ENCODE results near the gene LCN10.
"Not testable (repeated sequence)": the region's sequence is repeated elsewhere in the genome, so short reads cannot be mapped to it uniquely, and the experiment has no call there.

LCN10 gene

GRCh38 chr9:136707849-136708517 lies 34.8 kb downstream of the LCN10 start:
- Histone ChIP-seq H3K4me3 (ENCODE audit: low read length) (no peak overlapping the region), H3K4me1 (ENCODE audit: control insufficient read depth, insufficient read depth, low read length) (no peaks in the 10 kb centered on the region), H3K9ac (ENCODE audit: low read length) (no peak overlapping the region), H3K27ac (ENCODE audit: low read depth, low read length) (no peak overlapping the region), H3K36me3 (ENCODE audit: control insufficient read depth, insufficient read depth, low read length) (no peaks in the 10 kb centered on the region), H3K27me3 (ENCODE audit: control insufficient read depth, insufficient read depth, low read length) (peaks cover under 1% of the 10 kb centered on the region)

GRCh38 chr9:136707011-136707410 lies 35.7 kb downstream of the LCN10 start:
- Histone ChIP-seq H3K4me1 (ENCODE audit: control insufficient read depth, insufficient read depth, low read length) (no peaks in the 10 kb centered on the region), H3K9ac (ENCODE audit: low read length) (no peak overlapping the region), H3K27ac (ENCODE audit: low read depth, low read length) (no peak overlapping the region), H3K27me3 (ENCODE audit: control insufficient read depth, insufficient read depth, low read length) (no peaks in the 10 kb centered on the region), H3K4me3 (ENCODE audit: low read length) (no peak overlapping the region), H3K36me3 (ENCODE audit: control insufficient read depth, insufficient read depth, low read length) (no peaks in the 10 kb centered on the region)

GRCh38 chr9:136705564-136705963 lies 37.2 kb downstream of the LCN10 start:
- no peak overlapping the region for H3K27ac ChIP-seq (ENCODE audit: low read depth, low read length)
- no peaks in the 10 kb centered on the region for H3K36me3 ChIP-seq (ENCODE audit: control insufficient read depth, insufficient read depth, low read length)
- H3K9ac ChIP-seq (ENCODE audit: low read length) = no peak overlapping the region
- H3K4me1 ChIP-seq (ENCODE audit: control insufficient read depth, insufficient read depth, low read length) = no peaks in the 10 kb centered on the region
- H3K4me3 ChIP-seq (ENCODE audit: low read length) = no peak overlapping the region
- peaks cover 4% of the 10 kb centered on the region for H3K27me3 ChIP-seq (ENCODE audit: control insufficient read depth, insufficient read depth, low read length)

- not testable (repeated sequence) for H3K4me1 ChIP-seq (ENCODE audit: control insufficient read depth, insufficient read depth, low read length); H3K4me3 ChIP-seq (ENCODE audit: low read length); H3K27ac ChIP-seq (ENCODE audit: low read depth, low read length); H3K9ac ChIP-seq (ENCODE audit: low read length); H3K27me3 ChIP-seq (ENCODE audit: control insufficient read depth, insufficient read depth, low read length); H3K36me3 ChIP-seq (ENCODE audit: control insufficient read depth, insufficient read depth, low read length)
Observed at GRCh38 chr9:136704741-136705140, 38.0 kb downstream of the LCN10 start.

- H3K27ac ChIP-seq (ENCODE audit: low read depth, low read length) = no peak overlapping the region
- H3K4me3 ChIP-seq (ENCODE audit: low read length) = no peak overlapping the region
- peaks cover 4% of the 10 kb centered on the region for H3K27me3 ChIP-seq (ENCODE audit: control insufficient read depth, insufficient read depth, low read length)
Observed at GRCh38 chr9:136703276-136703860, 39.4 kb downstream of the LCN10 start.

GRCh38 chr9:136701668-136702053 lies 41.1 kb downstream of the LCN10 start:
- no peaks in the 10 kb centered on the region for H3K4me1 ChIP-seq (ENCODE audit: control insufficient read depth, insufficient read depth, low read length)
- H3K27me3 ChIP-seq (ENCODE audit: control insufficient read depth, insufficient read depth, low read length) = peaks cover 4% of the 10 kb centered on the region
- no peak overlapping the region for H3K4me3 ChIP-seq (ENCODE audit: low read length)
- no peaks in the 10 kb centered on the region for H3K36me3 ChIP-seq (ENCODE audit: control insufficient read depth, insufficient read depth, low read length)
- H3K9ac ChIP-seq (ENCODE audit: low read length) = no peak overlapping the region
- no peak overlapping the region for H3K27ac ChIP-seq (ENCODE audit: low read depth, low read length)

More at GRCh38 chr9:136703276-136703860, 39.4 kb downstream of the LCN10 start:
- no peaks in the 10 kb centered on the region for H3K4me1 ChIP-seq (ENCODE audit: control insufficient read depth, insufficient read depth, low read length)
- no peaks in the 10 kb centered on the region for H3K36me3 ChIP-seq (ENCODE audit: control insufficient read depth, insufficient read depth, low read length)
- H3K9ac ChIP-seq (ENCODE audit: low read length) = no peak overlapping the region

- Histone ChIP-seq H3K9ac (ENCODE audit: low read length) (no peak overlapping the region), H3K4me3 (ENCODE audit: low read length) (no peak overlapping the region), H3K4me1 (ENCODE audit: control insufficient read depth, insufficient read depth, low read length) (no peaks in the 10 kb centered on the region), H3K27me3 (ENCODE audit: control insufficient read depth, insufficient read depth, low read length) (peaks cover 4% of the 10 kb centered on the region), H3K27ac (ENCODE audit: low read depth, low read length) (no peak overlapping the region), H3K36me3 (ENCODE audit: control insufficient read depth, insufficient read depth, low read length) (no peaks in the 10 kb centered on the region)
Observed at GRCh38 chr9:136700959-136701667, 41.6 kb downstream of the LCN10 start.

GRCh38 chr9:136700304-136700703 lies 42.4 kb downstream of the LCN10 start:
- Histone ChIP-seq H3K36me3 (ENCODE audit: control insufficient read depth, insufficient read depth, low read length) (no peaks in the 10 kb centered on the region), H3K9ac (ENCODE audit: low read length) (no peak overlapping the region), H3K27me3 (ENCODE audit: control insufficient read depth, insufficient read depth, low read length) (peaks cover 4% of the 10 kb centered on the region), H3K27ac (ENCODE audit: low read depth, low read length) (no peak overlapping the region), H3K4me3 (ENCODE audit: low read length) (no peak overlapping the region), H3K4me1 (ENCODE audit: control insufficient read depth, insufficient read depth, low read length) (no peaks in the 10 kb centered on the region)

- H3K4me1 ChIP-seq (ENCODE audit: control insufficient read depth, insufficient read depth, low read length) = no peaks in the 10 kb centered on the region
- no peak overlapping the region for H3K27ac ChIP-seq (ENCODE audit: low read depth, low read length)
- H3K27me3 ChIP-seq (ENCODE audit: control insufficient read depth, insufficient read depth, low read length) = peaks cover 4% of the 10 kb centered on the region
Observed at GRCh38 chr9:136698635-136699246, 44.0 kb downstream of the LCN10 start.

GRCh38 chr9:136697821-136698526 lies 44.8 kb downstream of the LCN10 start:
- no peak overlapping the region for H3K27ac ChIP-seq (ENCODE audit: low read depth, low read length)
- H3K36me3 ChIP-seq (ENCODE audit: control insufficient read depth, insufficient read depth, low read length) = no peaks in the 10 kb centered on the region
- peaks cover 4% of the 10 kb centered on the region for H3K27me3 ChIP-seq (ENCODE audit: control insufficient read depth, insufficient read depth, low read length)
- H3K9ac ChIP-seq (ENCODE audit: low read length) = no peak overlapping the region
- no peak overlapping the region for H3K4me3 ChIP-seq (ENCODE audit: low read length)
- no peaks in the 10 kb centered on the region for H3K4me1 ChIP-seq (ENCODE audit: control insufficient read depth, insufficient read depth, low read length)

More at GRCh38 chr9:136698635-136699246, 44.0 kb downstream of the LCN10 start:
- Histone ChIP-seq H3K4me3 (ENCODE audit: low read length) (no peak overlapping the region), H3K36me3 (ENCODE audit: control insufficient read depth, insufficient read depth, low read length) (no peaks in the 10 kb centered on the region), H3K9ac (ENCODE audit: low read length) (no peak overlapping the region)

- no peaks in the 10 kb centered on the region for H3K36me3 ChIP-seq (ENCODE audit: control insufficient read depth, insufficient read depth, low read length)
- peaks cover 4% of the 10 kb centered on the region for H3K27me3 ChIP-seq (ENCODE audit: control insufficient read depth, insufficient read depth, low read length)
- H3K4me3 ChIP-seq (ENCODE audit: low read length) = no peak overlapping the region
- no peaks in the 10 kb centered on the region for H3K4me1 ChIP-seq (ENCODE audit: control insufficient read depth, insufficient read depth, low read length)
- no peak overlapping the region for H3K27ac ChIP-seq (ENCODE audit: low read depth, low read length)
- no peak overlapping the region for H3K9ac ChIP-seq (ENCODE audit: low read length)
Observed at GRCh38 chr9:136697146-136697820, 45.5 kb downstream of the LCN10 start.
